Cortex of kidney (tissue), 1 donor: ENCODE results near the gene EFNA2.

Experiments
- DNase-seq: peaks from one replicate; lab custom pipeline; 2025; lab: John Stamatoyannopoulos, UW

Gene EFNA2

GRCh38 chr19:1260749-1261537, 24.7 kb upstream of the EFNA2 start:
- no peak for DNase-seq

- DNase-seq = no peak
Observed at GRCh38 chr19:1261538-1261797, 24.2 kb upstream of the EFNA2 start.

DNA sequence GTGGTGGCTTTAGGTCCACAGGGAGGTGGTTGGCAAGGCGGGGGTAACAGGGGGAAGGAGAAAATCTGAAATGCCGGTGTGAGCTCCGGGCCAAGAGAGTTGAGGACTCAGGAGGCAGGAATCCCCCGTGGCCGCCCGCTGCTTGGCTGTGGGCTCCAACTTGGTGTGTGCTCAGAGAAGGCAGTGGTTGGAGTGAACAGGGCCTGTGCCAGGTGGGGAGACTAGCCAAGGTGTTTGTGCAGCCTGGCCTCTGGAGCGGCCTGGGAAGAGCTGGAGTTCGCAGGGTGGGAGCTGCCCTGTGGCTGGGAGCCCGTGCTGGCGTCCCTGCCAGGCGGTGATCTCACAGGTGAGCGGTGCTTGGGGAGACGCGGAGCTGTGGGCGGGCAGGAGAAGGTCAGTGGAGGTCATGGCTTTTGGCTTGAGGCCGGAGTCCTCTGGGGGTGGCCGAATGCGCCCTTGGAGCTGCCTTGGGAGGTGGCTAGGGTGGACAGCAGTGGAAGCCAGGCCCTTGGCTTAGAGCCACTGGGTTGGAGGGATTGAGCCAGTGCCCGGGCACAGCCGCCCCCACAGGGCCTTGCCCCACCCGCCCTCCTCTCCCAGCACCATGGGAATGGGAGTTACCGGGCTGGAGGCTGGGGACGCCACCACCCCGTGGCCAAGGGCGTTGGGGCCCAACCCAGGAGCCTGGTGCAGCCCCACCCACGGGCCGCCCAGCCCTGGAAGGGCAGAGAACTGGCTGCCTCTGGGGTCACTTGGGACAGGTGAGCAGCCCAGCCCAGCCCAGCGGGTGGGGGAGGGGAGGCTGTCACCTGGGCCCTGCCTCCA, 23.7 kb upstream of the EFNA2 start:
- DNase-seq = no peak

- DNase-seq = no peak
Observed at GRCh38 chr19:1262623-1263123, 23.0 kb upstream of the EFNA2 start.

DNA sequence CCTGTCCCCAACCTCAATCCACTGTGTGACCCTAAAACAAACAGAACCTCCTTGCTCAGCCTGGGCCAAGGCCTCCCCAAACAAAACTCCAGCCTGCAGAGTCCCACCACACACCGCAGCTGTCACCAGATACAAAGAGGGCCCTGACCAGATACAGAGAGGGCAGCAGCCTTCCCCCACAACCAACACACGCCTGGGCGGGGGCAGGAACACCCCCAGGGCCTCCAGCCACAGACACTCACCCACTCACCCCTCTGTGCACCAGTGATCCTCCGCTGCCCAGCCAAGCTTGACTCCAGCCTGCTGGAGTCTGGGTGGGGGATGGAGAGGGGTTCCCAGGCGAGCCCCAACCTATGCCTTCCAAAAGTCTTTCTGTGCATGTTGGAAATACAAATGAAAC, 22.5 kb upstream of the EFNA2 start:
- no peak for DNase-seq

DNA sequence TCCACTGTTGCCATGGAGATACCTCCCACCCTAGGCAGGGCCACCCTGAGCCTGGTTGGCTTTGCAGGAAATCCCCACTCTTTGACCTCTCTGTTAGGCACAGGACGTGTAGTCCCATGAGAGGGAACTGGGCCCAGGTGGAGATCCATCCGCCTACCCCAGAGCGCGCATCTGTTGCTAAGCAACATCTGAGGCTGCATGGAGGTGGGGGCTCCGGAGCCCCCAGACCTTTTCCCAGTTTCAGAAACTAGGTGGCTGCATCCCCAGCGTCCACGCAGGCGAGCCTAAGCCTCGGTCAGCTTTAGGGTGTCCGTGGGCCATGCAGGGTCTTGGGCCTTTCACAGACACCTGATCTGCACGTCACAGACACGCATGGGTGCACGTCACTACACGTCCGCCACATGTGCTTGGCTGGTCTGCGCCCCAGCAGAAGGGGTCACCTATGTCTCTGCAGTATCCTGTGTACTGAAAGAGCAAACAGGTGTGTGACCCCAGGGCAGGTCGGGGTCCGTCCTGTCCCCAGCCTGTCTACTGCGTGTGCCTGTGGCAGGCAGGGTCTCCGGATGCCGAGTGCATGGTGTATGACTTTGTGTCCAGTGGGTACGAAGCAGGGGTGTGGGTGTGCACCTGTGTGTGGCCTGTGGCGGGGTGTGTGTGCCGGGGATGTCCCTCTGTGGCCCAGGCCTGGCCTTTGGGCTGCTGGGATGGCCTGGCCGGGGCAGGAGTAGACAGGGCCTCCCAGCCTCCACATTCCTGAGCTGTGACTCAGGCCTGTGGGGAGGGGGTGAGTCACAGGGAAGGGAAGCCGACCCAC, 20.7 kb upstream of the EFNA2 start:
- DNase-seq = no peak

DNA sequence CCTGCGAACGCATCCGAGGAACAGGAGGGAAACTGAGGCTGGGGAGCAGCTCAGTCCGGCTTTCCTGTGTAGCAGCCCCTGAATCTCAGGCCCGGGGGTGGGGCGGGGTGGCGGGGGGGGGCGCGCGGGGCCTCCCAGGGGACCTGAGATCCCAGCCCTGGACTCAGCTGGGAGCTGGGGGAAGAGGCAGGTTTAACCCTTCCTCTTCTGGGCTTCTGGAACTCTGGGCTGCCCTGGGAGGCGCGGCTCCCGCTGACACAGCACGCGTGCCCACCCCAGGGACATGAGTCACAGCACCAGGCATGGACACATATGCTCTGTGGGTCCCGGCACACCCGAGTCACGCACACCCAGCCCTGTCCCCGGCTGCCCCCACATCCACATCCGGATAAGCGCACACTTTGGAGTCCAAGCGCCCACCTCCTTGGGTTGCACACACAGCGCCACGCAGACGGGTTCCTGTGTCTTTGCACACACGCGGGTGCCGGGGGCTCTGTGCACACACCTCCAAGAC, 20.0 kb upstream of the EFNA2 start:
- no peak for DNase-seq

DNA sequence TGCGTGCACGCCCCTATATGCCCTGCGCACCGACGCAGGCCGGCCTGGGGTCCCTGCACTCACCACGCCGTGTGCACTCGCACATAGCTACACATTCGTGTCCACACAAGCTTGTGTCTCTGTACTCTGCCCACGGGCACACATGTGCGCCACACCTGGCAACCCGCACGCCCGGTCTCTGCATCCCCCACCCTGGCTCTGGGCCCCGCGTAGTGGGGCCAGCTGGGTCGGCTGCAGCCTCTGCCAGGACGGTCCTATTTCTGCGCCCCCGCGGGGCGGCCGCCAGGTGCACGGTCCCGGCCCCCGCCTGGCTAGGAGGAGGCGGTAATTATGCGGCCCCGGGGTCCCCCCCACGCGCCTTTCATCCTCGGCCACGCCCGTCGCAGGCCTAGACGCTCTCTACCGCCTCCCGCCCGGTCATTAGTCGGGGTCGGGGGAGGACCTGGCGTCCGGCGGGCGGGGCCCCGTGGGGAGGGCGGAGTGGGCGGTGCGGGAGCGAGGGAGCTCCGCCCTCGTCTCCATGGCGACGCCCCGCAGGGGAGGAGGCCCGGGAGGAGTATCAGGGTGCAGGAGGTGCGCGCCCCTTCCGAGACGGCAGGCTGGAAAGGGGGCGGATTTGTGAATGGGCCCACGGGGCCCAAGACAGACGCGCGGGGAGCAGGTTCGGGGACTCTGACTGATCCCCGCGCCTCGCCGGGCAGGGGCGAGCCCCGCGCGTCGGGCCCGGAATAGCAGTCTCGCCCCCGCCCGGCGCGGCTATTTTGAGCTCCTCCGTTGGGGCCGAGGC, 19.4 kb upstream of the EFNA2 start:
- no peak for DNase-seq

DNA sequence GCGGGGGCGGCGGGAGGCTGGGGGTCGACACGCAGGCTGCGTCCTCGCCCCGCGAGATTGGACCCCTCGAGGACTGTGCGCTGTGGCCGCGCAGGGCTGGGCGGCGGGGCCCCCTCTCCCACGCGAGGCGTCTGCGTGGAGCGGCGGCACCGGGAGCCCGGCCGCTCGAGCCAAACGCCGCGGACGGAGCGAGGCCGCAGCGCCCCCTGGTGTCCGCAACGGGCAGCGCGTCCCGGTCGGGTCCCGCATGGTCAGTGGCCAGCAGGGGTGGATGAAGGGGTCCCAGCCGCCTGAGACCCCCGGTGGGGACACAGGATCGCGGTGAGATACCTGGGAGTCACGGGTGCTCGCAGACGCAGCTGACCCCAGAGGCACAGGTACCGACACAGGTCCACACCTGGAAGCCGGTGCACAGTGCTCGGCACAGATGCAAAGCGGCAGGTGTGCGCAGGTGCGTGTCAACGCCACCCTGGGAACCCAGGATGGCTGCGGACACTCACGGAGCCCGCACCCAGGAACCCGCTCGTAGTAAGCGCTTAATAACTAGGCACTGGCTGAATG, 18.7 kb upstream of the EFNA2 start:
- no peak for DNase-seq

DNA sequence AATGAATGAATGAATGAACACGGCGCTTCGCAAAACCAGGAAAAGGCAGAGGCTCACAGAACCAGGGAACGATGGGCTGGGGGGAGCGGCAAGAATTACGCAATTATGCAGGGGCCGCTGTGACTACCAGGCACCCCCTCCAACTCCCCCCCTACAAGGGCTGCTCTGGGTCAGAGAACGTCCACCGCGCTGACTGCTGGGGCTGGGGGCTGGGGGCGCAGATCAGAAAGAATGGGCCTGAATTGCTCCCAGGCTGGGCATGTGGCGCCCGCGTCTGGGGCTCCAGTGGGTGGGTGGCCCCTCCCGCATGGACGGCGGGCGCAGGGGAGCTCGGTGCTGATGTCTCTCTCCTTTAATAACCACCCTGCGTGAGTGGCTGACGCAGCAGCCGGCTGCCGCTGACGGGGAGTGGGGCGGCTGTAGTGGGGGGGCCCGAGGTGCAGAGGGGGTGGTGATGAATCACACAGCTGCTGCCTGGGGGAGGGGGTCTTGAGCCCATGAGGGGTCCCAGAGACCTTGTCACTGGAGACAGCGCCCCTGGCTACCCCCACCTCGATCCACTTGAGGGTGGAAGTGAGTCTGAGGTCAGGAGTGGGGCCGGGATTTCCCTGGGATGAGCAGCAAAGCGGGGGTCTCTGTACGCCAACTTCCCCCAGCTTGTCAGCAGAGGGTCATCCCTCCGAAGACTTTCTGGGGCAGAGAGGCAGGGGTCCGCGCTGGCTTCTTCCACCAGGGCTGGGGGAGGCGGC, 18.0 kb upstream of the EFNA2 start:
- DNase-seq = no peak

DNA sequence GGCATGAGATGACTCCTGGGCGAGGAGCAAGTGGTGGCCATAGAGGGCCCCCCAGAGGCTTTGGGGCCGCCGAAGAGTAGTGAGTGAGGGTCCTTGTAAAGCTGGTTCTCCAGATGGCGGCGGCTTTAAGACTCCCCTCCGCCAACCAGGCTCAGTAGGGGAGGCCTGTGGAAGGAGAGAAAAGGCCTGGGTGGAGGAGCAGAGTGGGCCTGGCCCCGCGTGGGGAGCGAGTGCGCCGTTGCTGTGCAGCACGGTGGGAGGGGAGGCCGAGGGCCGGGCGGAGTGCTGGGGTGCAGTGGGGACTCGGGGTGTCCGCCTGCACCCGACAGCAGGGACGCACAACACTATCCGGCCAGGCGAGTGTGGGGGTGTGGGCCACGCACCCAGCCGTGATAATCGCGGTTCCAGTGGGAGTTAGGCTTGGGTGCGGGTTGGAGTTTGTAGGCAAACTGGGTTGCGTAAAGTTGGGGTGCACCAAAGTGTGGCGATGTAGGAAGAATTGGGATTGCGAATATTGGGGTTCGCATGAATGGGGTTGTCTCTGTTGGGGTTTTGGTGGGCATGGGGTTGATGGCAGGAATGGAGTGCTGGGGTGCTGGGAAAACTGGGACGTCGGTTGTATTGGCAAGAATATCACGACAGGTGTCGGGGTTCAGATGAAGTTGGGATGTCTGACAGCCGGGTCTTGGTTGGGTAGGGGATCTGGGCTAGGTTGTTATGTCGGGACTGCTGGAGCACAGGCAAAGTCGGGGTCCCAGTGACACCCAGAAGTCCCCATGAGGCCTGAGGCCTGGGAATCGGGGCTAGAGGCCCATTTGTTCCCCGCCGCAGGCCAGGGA, 17.2 kb upstream of the EFNA2 start:
- DNase-seq = no peak

DNA sequence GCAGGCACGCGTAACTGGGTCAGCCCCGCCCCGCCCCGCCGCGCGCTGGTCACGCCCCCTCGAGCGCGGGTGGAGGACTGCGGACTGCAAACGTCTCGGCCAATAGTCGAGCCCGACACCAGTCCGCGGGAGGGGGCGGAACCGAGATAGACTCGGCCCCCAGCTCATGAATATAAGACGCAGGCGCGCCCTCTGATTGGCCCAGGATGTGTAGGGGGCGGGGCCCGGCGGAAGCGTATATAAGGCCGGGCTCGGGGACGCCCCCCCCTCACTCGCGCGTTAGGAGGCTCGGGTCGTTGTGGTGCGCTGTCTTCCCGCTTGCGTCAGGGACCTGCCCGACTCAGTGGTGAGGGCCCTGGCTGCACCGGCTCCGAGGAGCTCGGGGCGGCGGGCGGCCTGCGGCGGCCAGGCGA, 16.6 kb upstream of the EFNA2 start, which contains the start of gene CIRBP:
CIRBP (plus strand) TSS at position 268 of the 413 bp plus-strand sequence. CDS start 1,602 bp downstream, outside the sequence.
- DNase-seq = no peak

DNA sequence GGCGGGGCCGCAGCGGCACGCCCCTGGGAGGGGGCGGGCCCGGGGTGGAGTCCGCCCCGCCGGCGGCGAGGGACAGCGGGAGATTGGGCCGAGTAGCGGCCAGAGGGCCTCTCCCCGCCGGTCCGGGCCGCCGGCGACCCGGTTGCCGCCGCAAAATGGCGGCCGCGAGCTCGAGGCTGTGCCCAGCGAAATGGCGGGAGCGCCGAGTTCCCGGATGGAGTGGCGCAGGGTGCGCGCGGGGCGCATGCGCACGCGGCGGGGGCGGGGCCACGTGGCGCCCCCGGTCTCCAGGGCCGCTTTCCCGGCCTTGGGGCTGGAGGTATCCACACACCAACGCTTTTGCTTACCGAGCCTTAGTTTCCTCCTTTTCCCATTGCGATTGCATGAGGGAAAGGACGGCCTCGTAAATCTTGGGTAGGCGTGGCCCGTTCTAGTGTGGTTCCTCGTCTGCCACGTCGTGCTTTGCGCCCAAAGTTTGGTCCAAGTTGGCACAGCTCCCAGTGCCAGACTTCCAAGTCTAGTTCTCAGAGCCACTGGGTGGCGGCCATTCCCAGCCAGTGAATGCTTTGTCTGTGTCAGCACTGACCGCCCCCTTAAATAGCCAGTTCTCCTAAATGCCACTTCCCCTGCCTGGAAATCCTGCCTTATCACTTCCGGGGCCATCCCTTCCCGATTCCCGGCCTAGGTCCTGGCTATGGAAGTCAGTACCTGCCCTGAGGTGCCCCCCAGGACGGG, 16.0 kb upstream of the EFNA2 start:
- no peak for DNase-seq

GRCh38 chr19:1270213-1270853, 15.3 kb upstream of the EFNA2 start:
- no peak for DNase-seq

DNA sequence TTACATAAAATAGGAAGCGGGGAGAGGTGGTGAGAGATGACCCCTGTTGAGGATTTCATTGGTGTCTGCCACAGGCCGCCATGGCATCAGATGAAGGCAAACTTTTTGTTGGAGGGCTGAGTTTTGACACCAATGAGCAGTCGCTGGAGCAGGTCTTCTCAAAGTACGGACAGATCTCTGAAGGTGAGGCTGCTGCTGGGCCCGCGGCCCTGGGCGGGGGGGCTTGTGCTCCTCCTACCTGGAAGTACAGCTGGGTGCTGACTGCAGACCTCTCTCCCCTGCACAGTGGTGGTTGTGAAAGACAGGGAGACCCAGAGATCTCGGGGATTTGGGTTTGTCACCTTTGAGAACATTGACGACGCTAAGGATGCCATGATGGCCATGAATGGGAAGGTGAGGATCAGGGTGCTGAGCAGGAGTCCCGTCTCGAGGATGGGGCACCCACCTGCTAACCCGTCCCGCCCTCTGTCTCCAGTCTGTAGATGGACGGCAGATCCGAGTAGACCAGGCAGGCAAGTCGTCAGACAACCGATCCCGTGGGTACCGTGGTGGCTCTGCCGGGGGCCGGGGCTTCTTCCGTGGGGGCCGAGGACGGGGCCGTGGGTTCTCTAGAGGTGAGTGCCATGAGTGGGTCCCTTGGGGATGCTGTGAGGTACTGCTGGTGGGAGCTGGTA, 14.7 kb upstream of the EFNA2 start:
- DNase-seq = no peak

DNA sequence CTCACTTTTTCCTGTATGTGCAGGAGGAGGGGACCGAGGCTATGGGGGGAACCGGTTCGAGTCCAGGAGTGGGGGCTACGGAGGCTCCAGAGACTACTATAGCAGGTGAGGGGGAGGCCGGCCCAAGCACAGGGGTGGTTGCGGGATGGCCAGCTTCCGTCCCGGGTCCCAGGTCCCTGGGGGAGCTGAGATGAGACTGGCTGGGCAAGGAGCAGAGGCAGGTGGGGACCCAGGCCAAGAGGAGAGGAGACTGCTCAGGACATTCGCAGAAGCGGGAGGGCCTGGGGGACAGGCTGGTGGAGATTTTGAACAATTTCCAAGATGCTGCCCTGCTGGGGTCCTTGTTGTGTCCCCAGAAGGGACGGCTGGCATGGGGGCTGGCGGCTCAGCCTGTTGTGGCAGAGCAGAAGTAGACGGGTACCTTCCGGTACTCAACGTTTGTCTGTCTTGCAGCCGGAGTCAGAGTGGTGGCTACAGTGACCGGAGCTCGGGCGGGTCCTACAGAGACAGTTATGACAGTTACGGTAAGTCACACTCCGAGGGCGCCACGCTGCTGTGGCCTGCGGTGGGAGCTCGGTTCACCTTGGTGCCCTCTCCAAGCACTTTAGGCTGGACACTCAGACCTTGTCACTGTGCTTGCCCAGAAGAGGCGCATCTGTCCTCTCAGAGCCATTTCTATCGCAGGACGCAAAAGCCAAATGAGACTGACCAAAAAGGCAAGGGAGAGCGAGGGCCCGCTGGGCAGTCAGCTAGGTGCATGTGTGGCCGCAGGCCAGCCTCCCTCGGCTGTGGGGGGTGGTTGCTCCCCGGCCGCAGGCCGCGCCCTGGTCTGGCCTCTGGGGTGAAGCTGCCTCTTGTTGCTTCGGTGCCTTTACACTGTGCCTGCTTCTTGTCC, 13.9 kb upstream of the EFNA2 start:
- no peak for DNase-seq
